HK-2 (cell line): ENCODE results near the gene HTT.

Experiments
- DNase-seq: peaks from one replicate; pipeline ENCODE4 v3.0.0-alpha.2; 2018; ENCODE audit not compliant: unreplicated experiment

Gene HTT

GRCh38 chr4:3174371-3175338, 100.2 kb downstream of the HTT start:
- no peak for DNase-seq

GRCh38 chr4:3176367-3177229, 102.1 kb downstream of the HTT start:
- no peak for DNase-seq

- DNase-seq, result no peak
These were observed 102.9 kb downstream of the HTT start for GRCh38 chr4:3177426-3177825.

- no peak for DNase-seq
These were observed 103.4 kb downstream of the HTT start for GRCh38 chr4:3177905-3178304.

- DNase-seq, result no peak
These were observed 103.9 kb downstream of the HTT start for GRCh38 chr4:3178351-3178750.

GRCh38 chr4:3179126-3179706, 104.7 kb downstream of the HTT start:
- DNase-seq, result no peak

- no peak for DNase-seq
These were observed 108.5 kb downstream of the HTT start for GRCh38 chr4:3183008-3183407.

- no peak for DNase-seq
These were observed 110.2 kb downstream of the HTT start for GRCh38 chr4:3184725-3185124.

GRCh38 chr4:3186609-3187008, 112.1 kb downstream of the HTT start:
- no peak for DNase-seq

GRCh38 chr4:3188118-3188517, 113.6 kb downstream of the HTT start:
- no peak for DNase-seq

- no peak for DNase-seq
These were observed 115.0 kb downstream of the HTT start for GRCh38 chr4:3189459-3189858.

- DNase-seq, result no peak
These were observed 116.1 kb downstream of the HTT start for GRCh38 chr4:3190549-3190948.

- DNase-seq, result no peak
These were observed 117.7 kb downstream of the HTT start for GRCh38 chr4:3192188-3192587.

GRCh38 chr4:3192827-3193226, 118.3 kb downstream of the HTT start:
- DNase-seq, result no peak

GRCh38 chr4:3193531-3194203, 119.2 kb downstream of the HTT start:
- no peak for DNase-seq

- DNase-seq, result no peak
These were observed 122.3 kb downstream of the HTT start for GRCh38 chr4:3196670-3197359.

- no peak for DNase-seq
These were observed 123.1 kb downstream of the HTT start for GRCh38 chr4:3197366-3198105.

GRCh38 chr4:3198906-3199305, 124.4 kb downstream of the HTT start:
- DNase-seq, result no peak

GRCh38 chr4:3199653-3200422, 125.4 kb downstream of the HTT start:
- no peak for DNase-seq
